Measurements from ENCODE around the gene BHLHE23.

BHLHE23 gene

GRCh38 chr20:63009045-63009961 is 2.5 kb upstream of the BHLHE23 start:
- DNase-seq (ENCODE audit: low read depth), result peak; percentile 83

- no peak for DNase-seq (ENCODE audit: low read depth)
Measured at GRCh38 chr20:63008541-63009044, 1.8 kb upstream of the BHLHE23 start.

- no peak for DNase-seq (ENCODE audit: low read depth)
Measured at GRCh38 chr20:63007646-63008488, 1.1 kb upstream of the BHLHE23 start.

GRCh38 chr20:63007360-63007645 is 539 bp upstream of the BHLHE23 start:
- DNase-seq (ENCODE audit: low read depth), result no peak

GRCh38 chr20:63005862-63006539 is 763 bp downstream of the BHLHE23 start:
- no peak for DNase-seq (ENCODE audit: low read depth)

- DNase-seq (ENCODE audit: low read depth), result no peak
Measured at GRCh38 chr20:63005365-63005861, 1.4 kb downstream of the BHLHE23 start.

- no peak for DNase-seq (ENCODE audit: low read depth)
Measured at GRCh38 chr20:63004607-63005364, 2.0 kb downstream of the BHLHE23 start.

GRCh38 chr20:63003546-63003945 is 3.2 kb downstream of the BHLHE23 start:
- no peak for DNase-seq (ENCODE audit: low read depth)

- no peak for DNase-seq (ENCODE audit: low read depth)
Measured at GRCh38 chr20:63002511-63002910, 4.3 kb downstream of the BHLHE23 start.

- no peak for DNase-seq (ENCODE audit: low read depth)
Measured at GRCh38 chr20:63000958-63001357, 5.8 kb downstream of the BHLHE23 start.

GRCh38 chr20:63000036-63000435 is 6.7 kb downstream of the BHLHE23 start:
- no peak for DNase-seq (ENCODE audit: low read depth)

- no peak for DNase-seq (ENCODE audit: low read depth)
Measured at GRCh38 chr20:62999580-62999979, 7.2 kb downstream of the BHLHE23 start.

- DNase-seq (ENCODE audit: low read depth), result no peak
Measured at GRCh38 chr20:62998449-62998848, 8.3 kb downstream of the BHLHE23 start.

GRCh38 chr20:62997417-62998035 is 9.2 kb downstream of the BHLHE23 start:
- DNase-seq (ENCODE audit: low read depth), result no peak

- DNase-seq (ENCODE audit: low read depth), result no peak
Measured at GRCh38 chr20:62996596-62996982, 10.2 kb downstream of the BHLHE23 start.

- no peak for DNase-seq (ENCODE audit: low read depth)
Measured at GRCh38 chr20:62995898-62996595, 10.7 kb downstream of the BHLHE23 start.

- DNase-seq (ENCODE audit: low read depth), result no peak
Measured at GRCh38 chr20:62995481-62995880, 11.3 kb downstream of the BHLHE23 start.

- no peak for DNase-seq (ENCODE audit: low read depth)
Measured at GRCh38 chr20:62994869-62995281, 11.9 kb downstream of the BHLHE23 start.

- no peak for DNase-seq (ENCODE audit: low read depth)
Measured at GRCh38 chr20:62993856-62994494, 12.8 kb downstream of the BHLHE23 start.

GRCh38 chr20:62991863-62992262 is 14.9 kb downstream of the BHLHE23 start:
- no peak for DNase-seq (ENCODE audit: low read depth)

All from activated T-cell treated with anti-CD3 and anti-CD28 coated beads for 1 hour (primary cell).